ENCODE data around the gene PFAS.
A peak's percentile ranks its signal among the peaks of the same experiment; 100 is the strongest.

PFAS gene

GRCh38 chr17:8268550-8269298, 19.6 kb downstream of the PFAS start:
- DNase-seq (ENCODE audit: low read depth in 2 of 2) = no peak

DNA sequence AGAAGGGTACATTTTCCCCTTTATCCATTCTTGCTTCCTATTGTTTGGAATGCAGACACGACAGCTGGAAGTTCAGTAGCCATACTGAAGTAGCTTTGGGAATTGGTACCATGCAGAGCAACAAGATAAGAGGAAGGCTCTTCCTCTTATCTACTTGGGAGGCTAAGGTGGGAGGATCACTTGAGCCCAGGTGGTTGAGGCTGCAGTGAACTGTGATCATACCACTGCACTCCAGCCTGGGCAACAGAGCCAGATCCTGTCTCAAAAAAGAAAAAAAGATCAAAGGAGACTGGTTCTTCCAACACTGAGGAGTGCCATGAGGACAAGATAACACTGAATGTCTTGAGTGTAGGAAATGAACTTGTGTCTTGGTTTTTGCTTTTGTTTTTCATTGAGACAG, 23.3 kb downstream of the PFAS start:
- no peak for DNase-seq (ENCODE audit: low read depth in 2 of 2)

- no peak for DNase-seq (ENCODE audit: low read depth in 2 of 2)
Measured at GRCh38 chr17:8273884-8274444, 24.9 kb downstream of the PFAS start.

DNA sequence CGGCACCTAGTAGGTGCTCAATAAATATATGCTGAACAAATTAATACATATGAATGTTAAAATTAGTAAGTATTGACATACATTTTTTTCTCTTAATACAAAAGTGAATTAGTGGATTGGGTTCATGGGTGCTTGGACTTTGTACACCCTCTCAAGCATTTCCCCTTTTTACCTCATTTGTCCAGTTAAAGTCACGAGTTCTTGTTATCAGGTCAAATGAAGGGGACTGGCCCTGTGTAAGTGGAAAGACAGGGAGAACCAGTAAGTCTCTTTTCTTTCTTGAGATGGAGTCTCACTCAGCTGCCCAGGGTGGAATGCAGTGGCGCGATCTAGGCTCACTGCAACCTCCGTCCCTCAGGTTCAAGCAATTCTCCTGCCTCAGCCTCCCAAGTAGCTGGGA, 25.7 kb downstream of the PFAS start:
- DNase-seq (ENCODE audit: low read depth in 2 of 2) = no peak

DNA sequence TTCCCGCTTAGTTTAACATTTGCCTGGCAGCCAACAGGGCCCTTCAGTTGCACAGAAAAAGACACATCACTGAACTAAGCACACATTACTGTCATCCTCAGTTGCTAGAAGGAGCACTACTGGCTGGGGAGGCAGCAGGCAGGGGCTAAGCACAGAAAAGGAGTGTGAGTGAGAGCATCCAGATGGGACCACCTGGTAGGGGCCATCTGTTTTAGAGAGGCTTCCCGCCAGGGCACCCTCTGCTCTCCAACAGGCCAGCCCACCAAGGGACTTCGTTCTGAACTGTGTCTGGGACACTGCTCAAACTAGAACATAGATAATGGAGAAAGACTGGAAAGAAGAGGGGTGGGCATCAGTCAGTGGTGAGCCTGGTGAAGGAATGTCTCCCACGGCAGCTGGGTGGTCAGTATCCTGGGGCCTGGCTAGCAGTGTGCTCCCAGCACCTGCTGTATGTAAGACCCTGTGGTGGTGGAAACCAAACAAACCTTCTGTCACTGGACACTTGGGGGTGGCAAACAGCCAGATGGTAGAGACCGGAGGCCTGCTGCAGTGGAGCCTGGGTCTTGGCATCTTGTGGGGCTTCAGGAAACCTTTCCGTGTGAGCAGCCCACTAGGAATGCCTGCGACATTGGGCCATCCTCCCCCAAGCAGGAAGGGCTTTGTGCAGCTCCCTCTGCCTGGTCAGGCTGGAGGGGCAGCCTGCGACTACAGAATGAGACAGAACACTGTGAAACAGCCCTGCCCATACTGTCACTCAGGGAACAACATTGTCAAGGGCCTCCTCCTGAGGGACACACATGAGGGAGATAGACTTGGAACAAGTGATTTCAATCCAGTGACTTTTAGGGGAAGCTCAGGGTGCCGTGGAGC, 26.6 kb downstream of the PFAS start:
- no peak for DNase-seq (ENCODE audit: low read depth in 2 of 2)

GRCh38 chr17:8277317-8277716, 28.2 kb downstream of the PFAS start:
- no peak for DNase-seq (ENCODE audit: low read depth in 2 of 2)

- DNase-seq (ENCODE audit: low read depth in 2 of 2) = no peak
Measured at GRCh38 chr17:8282345-8282744, 33.3 kb downstream of the PFAS start.

DNA sequence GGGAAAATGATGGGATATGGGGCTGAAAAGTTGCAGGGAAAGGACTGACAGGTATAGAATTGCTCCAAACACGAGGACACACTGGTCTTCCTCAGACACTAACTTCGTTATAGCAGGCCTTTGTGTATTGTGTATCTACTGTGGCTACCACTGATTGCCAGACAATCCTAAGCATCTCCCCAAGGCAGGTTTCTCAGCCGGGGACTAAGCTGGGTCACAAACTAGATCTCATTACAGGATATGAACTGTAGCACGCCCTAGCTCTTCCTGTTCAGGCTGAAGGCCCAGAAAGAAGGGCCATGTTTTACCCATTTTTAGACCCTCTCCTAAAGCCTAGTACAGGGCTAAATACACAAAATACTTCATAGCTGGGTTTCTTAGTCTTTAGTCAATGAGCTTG, 34.3 kb downstream of the PFAS start:
- DNase-seq (ENCODE audit: low read depth in 2 of 2) = no peak

DNA sequence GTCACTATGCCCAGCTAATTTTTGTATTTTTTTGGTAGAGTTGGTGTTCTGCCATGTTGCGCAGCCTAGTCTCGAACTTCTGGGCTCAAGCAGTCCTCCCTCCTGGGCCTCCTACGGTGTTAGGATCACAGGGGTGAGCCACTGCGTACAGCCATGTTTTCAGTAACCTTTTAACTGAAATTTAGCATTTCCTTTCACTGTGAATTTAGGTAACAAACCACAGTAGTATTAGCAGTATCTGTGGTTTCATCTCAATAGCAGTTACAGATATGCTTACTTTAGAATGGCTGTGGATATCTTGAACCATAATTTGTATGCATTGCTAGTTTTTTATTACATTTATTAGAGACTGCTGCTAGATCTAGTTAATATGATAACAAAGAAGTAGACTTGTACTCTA, 35.0 kb downstream of the PFAS start:
- no peak for DNase-seq (ENCODE audit: low read depth in 2 of 2)

- DNase-seq (ENCODE audit: low read depth in 2 of 2) = no peak
Measured at GRCh38 chr17:8285270-8286181, 36.4 kb downstream of the PFAS start.

- DNase-seq (ENCODE audit: low read depth in 2 of 2) = no peak
Measured at GRCh38 chr17:8287651-8288335, 38.7 kb downstream of the PFAS start.

- DNase-seq (ENCODE audit: low read depth in 2 of 2) = peak; percentile 68 to 80
Measured at GRCh38 chr17:8288336-8289102, 39.4 kb downstream of the PFAS start, which contains the start of gene RANGRF. Gene RANGRF (plus strand): TSS chr17:8288670. CDS start chr17:8288789, 119 bp downstream.

GRCh38 chr17:8289103-8289397, 40.0 kb downstream of the PFAS start:
- peak in 1 of 2 donors; percentile 78 for DNase-seq (ENCODE audit: low read depth in 2 of 2)

DNA sequence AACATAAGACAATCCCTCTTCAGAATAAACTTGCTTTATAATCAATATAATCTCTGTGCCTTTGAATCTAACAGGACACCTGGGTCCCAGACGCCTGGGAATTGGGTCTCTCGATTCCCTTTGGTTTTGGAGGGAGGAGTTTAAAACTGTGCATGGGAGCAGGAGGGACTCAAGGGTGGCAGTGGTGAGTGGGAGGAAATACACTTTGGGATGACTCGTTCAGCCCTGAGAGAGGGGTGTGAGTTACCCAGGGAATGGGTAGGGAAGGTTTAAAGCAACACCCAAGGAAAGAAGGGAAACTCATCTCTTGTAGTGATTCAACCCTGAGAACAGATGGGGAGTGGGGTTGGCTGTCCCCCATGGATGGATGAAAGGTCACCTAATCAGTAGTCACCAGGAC, 41.0 kb downstream of the PFAS start:
- no peak for DNase-seq (ENCODE audit: low read depth in 2 of 2)

DNA sequence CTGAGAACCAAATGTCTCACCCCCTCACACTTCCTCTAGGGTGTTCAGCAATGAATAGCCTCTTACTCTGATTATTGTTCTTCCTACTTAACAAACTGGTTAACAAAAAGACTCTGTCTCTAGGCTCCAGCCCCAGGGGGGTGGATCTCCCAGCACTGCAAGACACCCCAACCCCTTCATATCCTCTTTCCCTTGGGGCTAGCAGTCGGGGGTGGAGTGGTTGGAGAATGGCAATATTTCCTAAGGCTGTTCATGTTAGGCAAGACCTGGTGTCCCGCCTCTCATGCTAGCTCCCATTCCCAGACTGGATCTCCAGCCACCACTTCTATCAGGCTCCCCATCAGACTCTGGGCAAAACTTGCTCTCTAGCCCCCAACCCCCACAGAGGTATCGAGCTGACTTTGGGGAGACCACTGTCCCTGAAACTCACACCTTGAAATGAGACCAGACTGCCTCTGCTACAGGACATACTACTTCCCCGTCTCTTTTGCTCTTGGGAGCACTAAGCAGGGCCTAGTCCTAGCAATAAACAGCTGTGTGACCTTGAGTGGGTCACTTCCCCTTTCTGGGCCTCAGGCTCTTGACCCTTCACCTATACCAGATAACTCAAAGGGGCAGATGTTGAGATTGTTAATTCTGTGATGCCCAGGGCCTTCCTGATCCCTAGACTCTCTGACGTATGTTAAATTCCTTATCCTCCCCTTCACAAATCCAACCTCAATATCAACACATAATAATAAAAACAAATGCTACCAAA, 43.7 kb downstream of the PFAS start:
- DNase-seq (ENCODE audit: low read depth in 2 of 2) = no peak

- no peak for DNase-seq (ENCODE audit: low read depth in 2 of 2)
Measured at GRCh38 chr17:8294361-8294760, 45.3 kb downstream of the PFAS start.

GRCh38 chr17:8294814-8295316, 45.8 kb downstream of the PFAS start:
- DNase-seq (ENCODE audit: low read depth in 2 of 2) = no peak

DNA sequence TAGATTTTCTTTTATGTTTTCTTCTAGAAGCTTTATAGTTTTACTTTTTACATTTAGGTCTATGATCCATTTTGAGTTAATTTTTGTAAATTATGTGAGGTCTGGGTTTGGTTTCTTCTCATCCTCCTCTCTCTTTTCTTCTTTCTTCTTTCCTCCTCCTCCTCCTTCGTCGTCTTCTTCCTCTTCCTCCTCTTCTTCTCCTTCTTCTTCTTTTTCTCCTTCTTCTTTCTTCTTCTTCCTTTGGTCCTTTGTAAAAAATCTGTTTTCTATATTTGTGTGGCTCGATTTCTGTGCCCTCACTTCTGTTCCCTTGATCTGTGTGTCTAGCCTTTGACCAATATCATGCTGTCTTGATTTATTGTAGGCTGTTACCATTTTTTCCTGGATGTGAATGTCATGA, 51.1 kb downstream of the PFAS start:
- DNase-seq (ENCODE audit: low read depth in 2 of 2) = no peak

- peak; percentile 25 to 34 for DNase-seq (ENCODE audit: low read depth in 2 of 2)
Measured at GRCh38 chr17:8300627-8301242, 51.6 kb downstream of the PFAS start.
